Esophagus squamous epithelium (tissue), 4 donors: ENCODE data around the gene CCDC124.

Source experiments
- CTCF ChIP-seq, 6 experiments: fragments of 450-650 bp in 4 of 6; fragments of 200-600 bp in 2 of 6; sonication (generic) in 2 of 6; IDR thresholded peaks; one replicate each; pipeline ENCODE4 v1.5.1; 2016 to 2019; ENCODE audit warnings: antibody characterized with exemption in 6 of 6, mild to moderate bottlenecking in 4 of 6, moderate library complexity in 4 of 6
- POLR2A ChIP-seq, 4 donors: fragments of 450-650 bp; IDR thresholded peaks; one replicate each; pipeline ENCODE4 v1.6.1; 2017; ENCODE audit warnings: antibody characterized with exemption in 4 of 4, mild to moderate bottlenecking in 4 of 4, moderate library complexity in 3 of 4

DNA sequence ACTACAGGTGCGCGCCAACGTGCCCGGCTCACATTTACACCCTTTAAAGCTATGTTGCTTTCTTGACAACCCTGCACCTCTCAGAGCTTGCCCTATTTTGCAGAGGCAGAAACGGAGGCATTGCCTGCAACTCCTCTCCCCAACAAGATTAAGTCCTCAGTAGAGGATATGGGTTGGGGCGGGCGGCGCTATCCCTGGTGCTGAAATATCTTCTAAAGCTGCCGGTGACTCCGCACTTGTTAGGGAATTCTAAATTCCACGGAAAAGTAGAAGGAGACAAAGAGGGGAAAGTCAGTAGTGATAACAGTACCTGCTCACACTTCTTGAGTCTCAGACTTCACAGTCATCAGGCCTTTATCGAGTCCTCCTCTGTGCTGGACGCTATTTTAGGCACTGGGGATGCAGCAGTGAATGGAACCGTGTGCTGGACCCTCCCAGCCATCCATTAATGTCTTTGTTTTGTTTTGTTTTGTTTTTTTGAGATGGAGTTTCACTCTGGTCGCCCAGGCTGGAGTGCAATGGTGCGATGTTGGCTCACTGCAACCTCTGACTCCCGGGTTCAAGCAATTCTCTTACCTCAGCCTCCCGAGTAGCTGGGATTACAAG, 43.1 kb upstream of the CCDC124 start:
- no peak for TF ChIP-seq CTCF (IDR thresholded peaks at IDR 0.05)
- no peak for TF ChIP-seq POLR2A (IDR thresholded peaks at IDR 0.05)
